Jurkat, Clone E6-1 (cell line): Measurements from ENCODE around the gene PEX13.

Experiments used
- DNase-seq: peaks from one replicate; pipeline ENCODE4 v3.0.0-alpha.2; 2011; ENCODE audit warnings: low read depth, low spot score
- H3K4me3 ChIP-seq: 2 replicates; pipeline ENCODE4 v1.5.1; 2011; ENCODE audit warnings: mild to moderate bottlenecking, low read length, control low read depth, moderate library complexity

Gene PEX13

GRCh38 chr2:61055557-61055956 is 38.0 kb downstream of the PEX13 start:
- DNase-seq = no peak
- H3K4me3 ChIP-seq = no peak overlapping the region

GRCh38 chr2:61057562-61057961 is 40.0 kb downstream of the PEX13 start:
- H3K4me3 ChIP-seq = no peak overlapping the region

GRCh38 chr2:61059382-61059781 is 41.9 kb downstream of the PEX13 start:
- no peak overlapping the region for H3K4me3 ChIP-seq
- DNase-seq = no peak

More at GRCh38 chr2:61057562-61057961, 40.0 kb downstream of the PEX13 start:
- DNase-seq = no peak

- peak; percentile 69 for DNase-seq
- peak within 1 kb of the TSS; percentile 67 for H3K4me3 ChIP-seq
Observed at GRCh38 chr2:61065714-61066709, 48.5 kb downstream of the PEX13 start, which contains the start of gene SANBR. SANBR (plus strand) TSS chr2:61065871; CDS start chr2:61070351, 4,480 bp downstream.

- no peak overlapping the region for H3K4me3 ChIP-seq
- DNase-seq = no peak
Observed at GRCh38 chr2:61074100-61074499, 56.6 kb downstream of the PEX13 start.

- DNase-seq = no peak
- no peak overlapping the region for H3K4me3 ChIP-seq
Observed at GRCh38 chr2:61085883-61086282, 68.4 kb downstream of the PEX13 start.

GRCh38 chr2:61089797-61090196 is 72.3 kb downstream of the PEX13 start:
- no peak overlapping the region for H3K4me3 ChIP-seq
- no peak for DNase-seq

- H3K4me3 ChIP-seq = no peak overlapping the region
- DNase-seq = no peak
Observed at GRCh38 chr2:61090386-61090921, 72.9 kb downstream of the PEX13 start.

- no peak for DNase-seq
- H3K4me3 ChIP-seq = no peak overlapping the region
Observed at GRCh38 chr2:61091485-61091884, 74.0 kb downstream of the PEX13 start.

GRCh38 chr2:61096438-61096837 is 78.9 kb downstream of the PEX13 start:
- no peak for DNase-seq
- H3K4me3 ChIP-seq = no peak overlapping the region

GRCh38 chr2:61100801-61101200 is 83.3 kb downstream of the PEX13 start:
- H3K4me3 ChIP-seq = no peak overlapping the region
- no peak for DNase-seq
